A673 (cell line): ENCODE results near the gene RBM17. TPM values are rescaled to one million over a fixed set of nuclear protein-coding genes. Genes with fewer than 3 reads are reported as not detected.

Experiments used
- BruUV-seq: library from RNA; stranded (reverse); fragments of 400-500 nt; replicated peaks from 2 replicates; lab custom pipeline; 2021; lab: Mats Ljungman, UMichigan
- CTCF ChIA-PET: fragments of 300-600 bp; sonication (Branson Sonifier 250); formaldehyde crosslinking; loops from one replicate; lab custom pipeline; 2022; ENCODE audit warnings: antibody characterized with exemption; lab: Charles Lee
- POLR2A ChIA-PET: fragments of 300-600 bp; sonication (Branson Sonifier 250); formaldehyde crosslinking; loops from one replicate; lab custom pipeline; 2022; ENCODE audit warnings: antibody characterized with exemption; ENCODE audit not compliant: low non-redundant PET; lab: Charles Lee
- DNase-seq: peaks from one replicate; pipeline ENCODE4 v3.0.0-alpha.2; 2015; ENCODE audit warnings: low spot score
- H3K27ac ChIP-seq: fragments of 200-600 bp; sonication (generic); 2 replicates; pipeline ENCODE4 v1.5.1; 2016; ENCODE audit warnings: mixed run types, low read depth, mild to moderate bottlenecking, mixed read lengths, antibody characterized with exemption, low read length; ENCODE audit not compliant: poor library complexity, severe bottlenecking
- H3K27me3 ChIP-seq: fragments of 200-600 bp; sonication (generic); replicated peaks from 2 replicates; pipeline ENCODE4 v1.6.1; 2017; ENCODE audit warnings: mixed run types, low read depth, mild to moderate bottlenecking, mixed read lengths, antibody characterized with exemption, low read length; ENCODE audit not compliant: insufficient read depth, poor library complexity
- H3K36me3 ChIP-seq: fragments of 200-600 bp; sonication (generic); 2 replicates; pipeline ENCODE4 v1.6.1; 2016; ENCODE audit warnings: mixed run types, mild to moderate bottlenecking, mixed read lengths, antibody characterized with exemption, low read length; ENCODE audit not compliant: insufficient read depth, poor library complexity, severe bottlenecking
- H3K4me1 ChIP-seq: fragments of 200-600 bp; sonication (generic); 2 replicates; pipeline ENCODE4 v1.6.1; 2017; ENCODE audit warnings: mixed run types, mild to moderate bottlenecking, mixed read lengths, antibody characterized with exemption, low read length; ENCODE audit not compliant: insufficient read depth, poor library complexity, severe bottlenecking
- H3K4me3 ChIP-seq: fragments of 200-600 bp; sonication (generic); 2 replicates; pipeline ENCODE4 v1.5.1; 2016; ENCODE audit warnings: low read depth, mixed run types, mild to moderate bottlenecking, mixed read lengths, low read length; ENCODE audit not compliant: poor library complexity, severe bottlenecking
- H3K9me3 ChIP-seq: fragments of 200-600 bp; sonication (generic); 2 replicates; pipeline ENCODE4 v1.6.1; 2016; ENCODE audit warnings: mixed run types, low read depth, mild to moderate bottlenecking, mixed read lengths, antibody characterized with exemption, low read length; ENCODE audit not compliant: poor library complexity, severe bottlenecking
- EZH2 ChIP-seq: fragments of 200-600 bp; sonication (generic); IDR thresholded peaks from 2 replicates; pipeline ENCODE4 v1.6.1; 2017; ENCODE audit warnings: borderline replicate concordance, low read depth, mild to moderate bottlenecking, mixed read lengths, antibody characterized with exemption, low read length; ENCODE audit not compliant: poor library complexity, severe bottlenecking
- intact Hi-C: fragments of 100-400 bp; cut with micrococcal nuclease; formaldehyde crosslinking; loops from one replicate; pipeline ENCODE4 v1.10.0; 2022; ENCODE audit not compliant: unreplicated experiment
- total RNA-seq: library from RNA; stranded (reverse); gene quantifications from 2 replicates; pipeline ENCODE4 v1.2.3, GENCODE V29; 2021
- TF ChIP-seq, protein P1 (sequence below): fragments of 300-800, 200-600 bp; sonication (generic); conservative IDR thresholded peaks from 2 replicates; pipeline ENCODE4 v1.5.1; 2017; ENCODE audit warnings: low read depth, mild to moderate bottlenecking, antibody characterized with exemption, low read length, moderate library complexity, mixed read lengths

The RBM17 gene
- total RNA-seq, 1 experiment from 2014 or later, result 195 TPM

- no peak for DNase-seq
- ChIA-PET CTCF (no interaction called here), POLR2A (no interaction called here)
- intact Hi-C loops, result no loop called here
- no peaks in the 10 kb centered on the region for H3K9me3 ChIP-seq
- no TSS peak for BruUV-seq
- TF ChIP-seq EZH2, result no peak
- TF ChIP-seq, protein P1, sequence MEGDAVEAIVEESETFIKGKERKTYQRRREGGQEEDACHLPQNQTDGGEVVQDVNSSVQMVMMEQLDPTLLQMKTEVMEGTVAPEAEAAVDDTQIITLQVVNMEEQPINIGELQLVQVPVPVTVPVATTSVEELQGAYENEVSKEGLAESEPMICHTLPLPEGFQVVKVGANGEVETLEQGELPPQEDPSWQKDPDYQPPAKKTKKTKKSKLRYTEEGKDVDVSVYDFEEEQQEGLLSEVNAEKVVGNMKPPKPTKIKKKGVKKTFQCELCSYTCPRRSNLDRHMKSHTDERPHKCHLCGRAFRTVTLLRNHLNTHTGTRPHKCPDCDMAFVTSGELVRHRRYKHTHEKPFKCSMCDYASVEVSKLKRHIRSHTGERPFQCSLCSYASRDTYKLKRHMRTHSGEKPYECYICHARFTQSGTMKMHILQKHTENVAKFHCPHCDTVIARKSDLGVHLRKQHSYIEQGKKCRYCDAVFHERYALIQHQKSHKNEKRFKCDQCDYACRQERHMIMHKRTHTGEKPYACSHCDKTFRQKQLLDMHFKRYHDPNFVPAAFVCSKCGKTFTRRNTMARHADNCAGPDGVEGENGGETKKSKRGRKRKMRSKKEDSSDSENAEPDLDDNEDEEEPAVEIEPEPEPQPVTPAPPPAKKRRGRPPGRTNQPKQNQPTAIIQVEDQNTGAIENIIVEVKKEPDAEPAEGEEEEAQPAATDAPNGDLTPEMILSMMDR, result no peak
- H3K27ac ChIP-seq, result no peak overlapping the region
- no peaks in the 10 kb centered on the region for H3K36me3 ChIP-seq
- H3K4me3 ChIP-seq, result no peak overlapping the region
- H3K4me1 ChIP-seq, result no peaks in the 10 kb centered on the region
- no peaks in the 10 kb centered on the region for H3K27me3 ChIP-seq
Measured at GRCh38 chr10:6153845-6154244, 65.0 kb downstream of the RBM17 start.

DNA sequence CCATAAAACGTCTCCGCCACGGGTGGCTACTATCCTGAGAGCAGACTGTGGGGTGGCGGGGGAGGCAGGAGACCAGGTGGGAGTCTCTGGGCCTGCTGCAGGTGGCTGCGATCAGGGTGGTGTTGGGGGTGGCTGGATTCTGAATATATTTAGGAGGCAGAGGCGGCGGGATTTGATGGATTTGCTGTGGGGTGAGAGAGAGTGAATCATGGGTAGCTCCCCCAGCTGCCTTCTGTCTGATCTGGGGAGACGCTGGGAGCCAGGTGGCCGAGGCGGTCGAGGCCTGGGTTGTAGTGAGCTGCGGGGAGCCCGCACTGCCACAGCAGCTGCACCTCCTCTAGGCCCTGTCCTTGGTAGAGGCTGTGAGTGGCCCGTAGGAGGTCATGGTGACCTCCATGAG, 65.7 kb downstream of the RBM17 start:
- no peaks in the 10 kb centered on the region for H3K27me3 ChIP-seq
- intact Hi-C loops, result no loop called here
- H3K36me3 ChIP-seq, result no peaks in the 10 kb centered on the region
- H3K9me3 ChIP-seq, result no peaks in the 10 kb centered on the region
- POLR2A ChIA-PET, result no interaction called here
- no peak for DNase-seq
- no peaks in the 10 kb centered on the region for H3K4me1 ChIP-seq
- H3K27ac ChIP-seq, result no peak overlapping the region
- no TSS peak for BruUV-seq
- H3K4me3 ChIP-seq, result no peak overlapping the region
- no peak for TF ChIP-seq EZH2
- TF ChIP-seq, protein P1, result no peak
- CTCF ChIA-PET, result interaction anchor here (0.8 kb wide), 1 partner anchor 137 kb away, joined by 3 read pairs; no protein-coding TSS in a partner anchor

- Histone ChIP-seq H3K9me3 (no peaks in the 10 kb centered on the region), H3K36me3 (no peaks in the 10 kb centered on the region), H3K4me1 (no peaks in the 10 kb centered on the region), H3K27ac (no peak overlapping the region), H3K4me3 (no peak overlapping the region), H3K27me3 (no peaks in the 10 kb centered on the region)
- intact Hi-C loops, result no loop called here
- CTCF ChIA-PET, result no interaction called here
- no peak for DNase-seq
- TF ChIP-seq, protein P1, result no peak
- no peak for TF ChIP-seq EZH2
- POLR2A ChIA-PET, result no interaction called here
- BruUV-seq, result no TSS peak
Measured at GRCh38 chr10:6158276-6158675, 69.4 kb downstream of the RBM17 start.
